HTR-8/SVneo (cell line): ENCODE measurements around the gene ADGRB2.

Source experiments
- DNase-seq: peaks from one replicate; pipeline ENCODE4 v3.0.0; 2011; ENCODE audit warnings: low spot score, mixed read lengths; ENCODE audit not compliant: insufficient read length
- FAIRE-seq: peaks from 2 replicates; lab custom pipeline; 2011; peaks lifted over from hg19 to GRCh38; lab: Jason Lieb, UNC

Gene ADGRB2

GRCh38 chr1:31768407-31768907 lies 4.3 kb upstream of the ADGRB2 start:
- no peak for FAIRE-seq
- no peak for DNase-seq

- no peak for DNase-seq
- no peak for FAIRE-seq
Measured at GRCh38 chr1:31767225-31767624, 3.1 kb upstream of the ADGRB2 start.

GRCh38 chr1:31765516-31765915 lies 1.4 kb upstream of the ADGRB2 start:
- FAIRE-seq (no peak), DNase-seq (no peak)

- FAIRE-seq (no peak), DNase-seq (no peak)
Measured at GRCh38 chr1:31765041-31765467, 914 bp upstream of the ADGRB2 start.

- no peak for FAIRE-seq
- DNase-seq, result no peak
Measured at GRCh38 chr1:31763671-31764311, 349 bp downstream of the ADGRB2 start.

- DNase-seq, result peak; percentile 68
- peak; percentile 20 for FAIRE-seq
Measured at GRCh38 chr1:31762726-31763670, 1.1 kb downstream of the ADGRB2 start.

- DNase-seq, result no peak
- FAIRE-seq, result no peak
Measured at GRCh38 chr1:31762323-31762722, 1.8 kb downstream of the ADGRB2 start.

- DNase-seq (no peak), FAIRE-seq (no peak)
Measured at GRCh38 chr1:31761883-31762282, 2.3 kb downstream of the ADGRB2 start.

GRCh38 chr1:31760471-31761470 lies 3.4 kb downstream of the ADGRB2 start:
- FAIRE-seq, result no peak
- DNase-seq, result peak; percentile 69

GRCh38 chr1:31759298-31760023 lies 4.7 kb downstream of the ADGRB2 start:
- no peak for DNase-seq
- FAIRE-seq, result no peak

- FAIRE-seq (no peak), DNase-seq (no peak)
Measured at GRCh38 chr1:31758823-31759222, 5.3 kb downstream of the ADGRB2 start.

GRCh38 chr1:31757989-31758388 lies 6.2 kb downstream of the ADGRB2 start:
- DNase-seq (no peak), FAIRE-seq (no peak)

GRCh38 chr1:31757204-31757679 lies 6.9 kb downstream of the ADGRB2 start:
- FAIRE-seq, result peak; percentile 40
- no peak for DNase-seq

- no peak for DNase-seq
Measured at GRCh38 chr1:31756578-31756977, 7.6 kb downstream of the ADGRB2 start.

GRCh38 chr1:31755850-31756492 lies 8.2 kb downstream of the ADGRB2 start:
- no peak for FAIRE-seq

More at GRCh38 chr1:31756578-31756977, 7.6 kb downstream of the ADGRB2 start:
- FAIRE-seq, result no peak

GRCh38 chr1:31755197-31755611 lies 8.9 kb downstream of the ADGRB2 start:
- DNase-seq (peak; percentile 41), FAIRE-seq (no peak)

More at GRCh38 chr1:31755850-31756492, 8.2 kb downstream of the ADGRB2 start:
- no peak for DNase-seq

- no peak for DNase-seq
- FAIRE-seq, result no peak
Measured at GRCh38 chr1:31754397-31754796, 9.7 kb downstream of the ADGRB2 start.

- no peak for FAIRE-seq
Measured at GRCh38 chr1:31753707-31754349, 10.3 kb downstream of the ADGRB2 start.

More at GRCh38 chr1:31753707-31754349, 10.3 kb downstream of the ADGRB2 start:
- DNase-seq, result no peak
